ENCODE measurements around the gene GM2A. TPM values are rescaled to one million over a fixed set of nuclear protein-coding genes. Genes with fewer than 3 reads are reported as not detected.

GM2A gene
- total and polyA plus RNA-seq, 9 of the 15 experiments (the other 6 are each of a cell fraction or from before 2014, with no cell fraction given), result 5.8 to 36.0 (median 10.0) TPM

- no peak for TF ChIP-seq ZNF121 (CRISPR knock-in tag; conservative IDR thresholded peaks at IDR 0.05)
These were observed 593 bp downstream of the GM2A start (continued) for GRCh38 chr5:151253605-151253950.

- H2AFZ ChIP-seq (ENCODE audit: low read depth, low read length), result no peak overlapping the region
- FAIRE-seq, result no peak
- in situ Hi-C loops (cut with MboI), result no loop called here
- no peaks in the 10 kb centered on the region for H3K9me1 ChIP-seq (ENCODE audit: control insufficient read depth, insufficient read depth, low read length)
- H3K4me1 ChIP-seq (replicated peaks in 1 of 2; ENCODE audit: control insufficient read depth in 2 of 2, insufficient read depth in 2 of 2, low read length in 2 of 2), result peaks cover 9 to 18% of the 10 kb centered on the region in 2 experiments; a peak in 4 of 5 replicates
- no peak overlapping the region for H3K4me3 ChIP-seq
- no peak for DNase-seq (ENCODE audit: extremely low read depth in 1 of 4, low spot score in 3 of 4)
- no peaks in the 10 kb centered on the region for H3K36me3 ChIP-seq (ENCODE audit: control insufficient read depth, insufficient read depth, low read length)
- no peak overlapping the region for H3K4me2 ChIP-seq (ENCODE audit: insufficient read depth, low read length)
- no peak overlapping the region for H3K27ac ChIP-seq (ENCODE audit: extremely low read depth, low read depth, low read length)
- POLR2A ChIA-PET, result interaction anchor here (0.7 to 3.1 kb wide), 5 partner anchors 10 to 299 kb away, joined by 3 to 11 read pairs (median 3); no protein-coding TSS in a partner anchor
- CTCF ChIA-PET (ENCODE audit: low intra/inter-chr PET ratio), result no interaction called here
- TF ChIP-seq CEBPG (CRISPR knock-in tag; IDR thresholded peaks at IDR 0.05) (no peak), CEBPG (tag; conservative IDR thresholded peaks at IDR 0.05 in 1 of 2, IDR thresholded peaks at IDR 0.05 in 1 of 2) (0 out of 4 replicates have a peak, but pooled peaks of 1 of the 2 experiments have one; percentile 20), CEBPB (tag; IDR thresholded peaks at IDR 0.05) (peak; percentile 11; the same call in 1 of the 2 replicates), ZNF280B (CRISPR knock-in tag; IDR thresholded peaks at IDR 0.05) (0 out of 2 replicates have a peak, but pooled peaks have one; percentile 13), ZBTB40 (IDR thresholded peaks at IDR 0.05) (no peak), ZBTB40 (CRISPR knock-in tag; IDR thresholded peaks at IDR 0.05) (no peak)
- H4K20me1 ChIP-seq (replicated peaks; ENCODE audit: control insufficient read depth, insufficient read depth, low read length), result no peaks in the 10 kb centered on the region
- H3K9ac ChIP-seq (ENCODE audit: insufficient read depth in 1 of 2, low read depth in 2 of 2, low read length in 2 of 2), result no peak overlapping the region
- no peaks in the 10 kb centered on the region for H3K27me3 ChIP-seq (ENCODE audit: control insufficient read depth in 2 of 2, insufficient read depth in 2 of 2, low read length in 2 of 2)
- ATAC-seq, result no peak
- BruUV-seq (replicated peaks), result no TSS peak
- intact Hi-C loops (cut with micrococcal nuclease), result no loop called here
- 47% methylated on average over 1 of the region's 1 CpG for WGBS (ENCODE audit: insufficient coverage, low coverage, missing lambda C conversion rate)
- H3K9me3 ChIP-seq (replicated peaks; ENCODE audit: control insufficient read depth, insufficient read depth, low read depth, low read length), result no peaks in the 10 kb centered on the region
- peaks cover 3% of the 10 kb centered on the region; the same call in 2 of the 3 replicates for H3K79me2 ChIP-seq (ENCODE audit: control insufficient read depth, insufficient read depth, low read length)
These were observed 1.6 kb downstream of the GM2A start for GRCh38 chr5:151254556-151254955.
